Karpas-422 (cell line): ENCODE results near the gene OSBPL10. TPM values are rescaled to one million over a fixed set of nuclear protein-coding genes. Genes with fewer than 3 reads are reported as not detected.

ENCODE experiments used
- DNase-seq: peaks from one replicate; pipeline ENCODE4 v3.0.0-alpha.2; 2015
- H2AFZ ChIP-seq: fragments of 200-600 bp; sonication (generic); 2 replicates; pipeline ENCODE4 v1.6.1; 2014; ENCODE audit warnings: antibody characterized with exemption, low read length, mixed read lengths
- H3K27ac ChIP-seq: fragments of 200-600 bp; sonication (generic); 2 replicates; pipeline ENCODE4 v1.5.1; 2014; ENCODE audit warnings: mild to moderate bottlenecking, low read length, moderate library complexity
- H3K27me3 ChIP-seq: fragments of 200-600 bp; sonication (generic); 2 replicates; pipeline ENCODE4 v1.6.1; 2014; ENCODE audit warnings: low read length, mixed read lengths
- H3K36me3 ChIP-seq: fragments of 200-600 bp; sonication (generic); 2 replicates; pipeline ENCODE4 v1.6.1; 2014; ENCODE audit warnings: low read length, mixed read lengths; ENCODE audit not compliant: insufficient read depth
- H3K4me1 ChIP-seq: fragments of 200-600 bp; sonication (generic); 2 replicates; pipeline ENCODE4 v1.6.1; 2014; ENCODE audit warnings: mild to moderate bottlenecking, low read length, mixed read lengths
- H3K4me2 ChIP-seq: fragments of 200-600 bp; sonication (generic); 2 replicates; pipeline ENCODE4 v1.6.1; 2014; ENCODE audit warnings: low read length, low read depth, mild to moderate bottlenecking; ENCODE audit not compliant: poor library complexity, severe bottlenecking
- H3K4me3 ChIP-seq: fragments of 200-600 bp; sonication (generic); 2 replicates; pipeline ENCODE4 v1.5.1; 2014; ENCODE audit warnings: mild to moderate bottlenecking, antibody characterized with exemption, low read length, mixed read lengths
- H3K79me2 ChIP-seq: fragments of 200-600 bp; sonication (generic); 2 replicates; pipeline ENCODE4 v1.6.1; 2014; ENCODE audit warnings: mild to moderate bottlenecking, low read length, mixed read lengths
- H3K9ac ChIP-seq: fragments of 200-600 bp; sonication (generic); 2 replicates; pipeline ENCODE4 v1.6.0; 2014; ENCODE audit warnings: low read length
- H3K9me2 ChIP-seq: fragments of 200-600 bp; sonication (generic), shearing (Covaris generic); replicated peaks from 2 replicates; pipeline ENCODE4 v1.6.0; 2014; ENCODE audit warnings: mild to moderate bottlenecking, low read length, moderate library complexity; ENCODE audit not compliant: insufficient read depth
- H3K9me3 ChIP-seq: fragments of 300-700, 200-600 bp; sonication (generic); 2 replicates; pipeline ENCODE4 v1.6.1; 2014; ENCODE audit warnings: low read length, mixed read lengths
- H4K20me1 ChIP-seq: fragments of 200-600 bp; sonication (generic); 2 replicates; pipeline ENCODE4 v1.6.1; 2014; ENCODE audit warnings: mild to moderate bottlenecking, antibody characterized with exemption, low read length, low read depth; ENCODE audit not compliant: insufficient read depth
- total RNA-seq: library from RNA; depleted of rRNA; stranded (reverse); fragments of >200 nt; shearing (Covaris generic); gene quantifications from 2 replicates; pipeline ENCODE4 v1.2.3, GENCODE V29; 2014; ENCODE audit warnings: low replicate concordance

OSBPL10 gene
- total RNA-seq, 1 experiment from 2014 or later, result 87.0 TPM

GRCh38 chr3:31629054-31629453 is 352.0 kb downstream of the OSBPL10 start:
- peaks cover 65% of the 10 kb centered on the region for H3K4me1 ChIP-seq
- H3K9me2 ChIP-seq, result no peaks in the 10 kb centered on the region
- peaks cover 69% of the 10 kb centered on the region for H3K36me3 ChIP-seq
- peak; percentile 60 for DNase-seq
- peak overlapping the region; percentile 70 for H3K27ac ChIP-seq
- H3K9ac ChIP-seq, result no peak overlapping the region
- H4K20me1 ChIP-seq, result no peaks in the 10 kb centered on the region
- H3K9me3 ChIP-seq, result no peaks in the 10 kb centered on the region
- no peak overlapping the region for H2AFZ ChIP-seq
- no peaks in the 10 kb centered on the region for H3K27me3 ChIP-seq
- peak overlapping the region; percentile 26 for H3K4me2 ChIP-seq
- no peak overlapping the region for H3K4me3 ChIP-seq
- peaks cover 62% of the 10 kb centered on the region for H3K79me2 ChIP-seq

GRCh38 chr3:31625358-31625757 is 355.7 kb downstream of the OSBPL10 start:
- Histone ChIP-seq H3K36me3 (peaks cover 81% of the 10 kb centered on the region), H3K9me3 (no peaks in the 10 kb centered on the region), H3K4me2 (no peak overlapping the region), H2AFZ (no peak overlapping the region), H3K4me1 (peaks cover 77% of the 10 kb centered on the region), H3K27me3 (no peaks in the 10 kb centered on the region), H3K27ac (peak overlapping the region; percentile 19; the same call in 1 of the 2 replicates), H3K9ac (no peak overlapping the region), H3K4me3 (no peak overlapping the region), H3K9me2 (no peaks in the 10 kb centered on the region), H3K79me2 (peaks cover 83% of the 10 kb centered on the region), H4K20me1 (no peaks in the 10 kb centered on the region)
- no peak for DNase-seq

GRCh38 chr3:31624083-31624709 is 356.9 kb downstream of the OSBPL10 start:
- no peak for DNase-seq
- H3K9me2 ChIP-seq, result no peaks in the 10 kb centered on the region
- no peak overlapping the region for H3K4me2 ChIP-seq
- no peaks in the 10 kb centered on the region for H4K20me1 ChIP-seq
- peak overlapping the region; percentile 27 for H3K27ac ChIP-seq
- no peaks in the 10 kb centered on the region for H3K27me3 ChIP-seq
- H3K9ac ChIP-seq, result no peak overlapping the region
- H2AFZ ChIP-seq, result no peak overlapping the region
- H3K4me1 ChIP-seq, result peaks cover 75% of the 10 kb centered on the region
- peaks cover 77% of the 10 kb centered on the region for H3K79me2 ChIP-seq
- H3K36me3 ChIP-seq, result peaks cover 76% of the 10 kb centered on the region
- no peak overlapping the region for H3K4me3 ChIP-seq
- H3K9me3 ChIP-seq, result no peaks in the 10 kb centered on the region

- Histone ChIP-seq H2AFZ (no peak overlapping the region), H3K9ac (no peak overlapping the region), H3K27me3 (no peaks in the 10 kb centered on the region), H4K20me1 (no peaks in the 10 kb centered on the region), H3K27ac (peak overlapping the region; percentile 15; the same call in 1 of the 2 replicates), H3K9me2 (no peaks in the 10 kb centered on the region), H3K79me2 (peaks cover 78% of the 10 kb centered on the region), H3K36me3 (peaks cover 78% of the 10 kb centered on the region), H3K4me1 (peaks cover 62% of the 10 kb centered on the region), H3K4me3 (no peak overlapping the region), H3K9me3 (no peaks in the 10 kb centered on the region), H3K4me2 (no peak overlapping the region)
- DNase-seq, result no peak
Observed at GRCh38 chr3:31622636-31623288, 358.3 kb downstream of the OSBPL10 start.

DNA sequence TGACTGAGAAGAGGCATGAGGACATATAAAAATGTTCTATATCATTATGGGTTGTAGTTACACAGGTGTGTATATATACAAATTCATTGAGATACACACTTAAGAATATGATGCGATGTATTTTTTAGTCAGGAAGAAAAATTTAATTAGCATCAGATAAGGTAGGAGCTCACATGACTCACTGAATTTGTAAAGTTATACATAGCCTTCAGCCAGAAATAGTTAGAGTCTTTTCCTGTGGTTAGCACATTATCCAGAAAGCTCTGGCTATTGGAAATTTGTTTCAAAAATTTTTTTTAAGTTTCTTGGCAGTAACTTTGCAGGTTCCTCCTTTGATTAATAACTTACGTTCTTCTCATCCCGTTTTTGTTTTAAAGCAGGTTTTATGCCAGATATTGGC is 359.7 kb downstream of the OSBPL10 start:
- H3K79me2 ChIP-seq, result peaks cover 87% of the 10 kb centered on the region
- DNase-seq, result no peak
- no peaks in the 10 kb centered on the region for H3K27me3 ChIP-seq
- H3K4me1 ChIP-seq, result peaks cover 52% of the 10 kb centered on the region
- H3K4me3 ChIP-seq, result no peak overlapping the region
- no peak overlapping the region for H3K9ac ChIP-seq
- no peak overlapping the region for H3K4me2 ChIP-seq
- H3K9me2 ChIP-seq, result no peaks in the 10 kb centered on the region
- H3K36me3 ChIP-seq, result peaks cover 78% of the 10 kb centered on the region
- H3K27ac ChIP-seq, result no peak overlapping the region
- H3K9me3 ChIP-seq, result no peaks in the 10 kb centered on the region
- no peak overlapping the region for H2AFZ ChIP-seq
- H4K20me1 ChIP-seq, result no peaks in the 10 kb centered on the region

DNA sequence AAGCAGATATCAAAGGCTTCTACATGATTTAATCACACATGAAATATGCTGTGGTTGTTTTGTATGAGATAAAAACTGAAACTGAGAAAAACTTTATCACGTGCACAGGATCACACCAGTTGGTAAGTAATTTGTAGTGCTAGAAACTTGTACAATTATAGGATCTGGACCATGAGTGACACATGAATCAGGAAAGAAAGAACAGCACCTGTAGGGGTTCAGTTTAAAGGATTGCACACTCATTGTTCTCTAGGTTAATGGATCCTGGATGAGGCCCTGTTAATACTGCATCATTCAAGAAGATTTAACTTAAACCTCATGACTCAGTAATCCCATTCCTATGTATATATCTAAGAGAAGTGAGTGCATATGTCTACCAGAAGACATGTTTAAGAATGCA is 360.4 kb downstream of the OSBPL10 start:
- Histone ChIP-seq H3K9me2 (no peaks in the 10 kb centered on the region), H4K20me1 (no peaks in the 10 kb centered on the region), H3K4me2 (no peak overlapping the region), H3K27me3 (no peaks in the 10 kb centered on the region), H2AFZ (no peak overlapping the region), H3K4me3 (no peak overlapping the region), H3K9me3 (no peaks in the 10 kb centered on the region), H3K27ac (no peak overlapping the region), H3K4me1 (peaks cover 52% of the 10 kb centered on the region), H3K36me3 (peaks cover 71% of the 10 kb centered on the region), H3K79me2 (peaks cover 87% of the 10 kb centered on the region), H3K9ac (no peak overlapping the region)
- DNase-seq, result no peak

GRCh38 chr3:31616711-31617110 is 364.4 kb downstream of the OSBPL10 start:
- H3K9me2 ChIP-seq, result no peaks in the 10 kb centered on the region
- no peak overlapping the region for H3K27ac ChIP-seq
- H3K4me1 ChIP-seq, result peaks cover 23% of the 10 kb centered on the region
- H3K27me3 ChIP-seq, result no peaks in the 10 kb centered on the region
- no peak overlapping the region for H3K4me2 ChIP-seq
- no peaks in the 10 kb centered on the region for H3K9me3 ChIP-seq
- H3K36me3 ChIP-seq, result peaks cover 61% of the 10 kb centered on the region
- no peak overlapping the region for H3K9ac ChIP-seq
- H3K79me2 ChIP-seq, result peaks cover 88% of the 10 kb centered on the region
- H3K4me3 ChIP-seq, result no peak overlapping the region
- no peak for DNase-seq
- H4K20me1 ChIP-seq, result no peaks in the 10 kb centered on the region
- no peak overlapping the region for H2AFZ ChIP-seq

GRCh38 chr3:31615071-31615875 is 365.8 kb downstream of the OSBPL10 start:
- Histone ChIP-seq H3K4me2 (no peak overlapping the region), H3K79me2 (peaks cover 91% of the 10 kb centered on the region), H3K9ac (no peak overlapping the region), H4K20me1 (no peaks in the 10 kb centered on the region), H3K9me2 (no peaks in the 10 kb centered on the region), H3K9me3 (no peaks in the 10 kb centered on the region), H3K4me3 (no peak overlapping the region), H3K4me1 (peaks cover 22% of the 10 kb centered on the region), H3K36me3 (peaks cover 56% of the 10 kb centered on the region), H2AFZ (no peak overlapping the region), H3K27ac (no peak overlapping the region), H3K27me3 (no peaks in the 10 kb centered on the region)
- no peak for DNase-seq
